ENCODE results near the gene GPR68.

- TF ChIP-seq POLR2AphosphoS5 (IDR thresholded peaks at IDR 0.05) (no peak), CTCF (IDR thresholded peaks at IDR 0.05) (no peak), POLR2A (IDR thresholded peaks at IDR 0.05) (no peak), EP300 (IDR thresholded peaks at IDR 0.05) (no peak)
These were observed 1.4 kb downstream of the GPR68 start for GRCh38 chr14:91243074-91243471.

Measured in suprapubic skin (tissue), 4 donors.